HG03469 (cell line): ENCODE results near the gene GSN.

Source experiments
- ATAC-seq: cut with Tn5 transposase; IDR thresholded peaks from one replicate; pipeline ENCODE4 v1.9.1; 2021; ENCODE audit warnings: mild to moderate bottlenecking, moderate library complexity, moderate number of reproducible peaks; ENCODE audit not compliant: unreplicated experiment

GSN gene

DNA sequence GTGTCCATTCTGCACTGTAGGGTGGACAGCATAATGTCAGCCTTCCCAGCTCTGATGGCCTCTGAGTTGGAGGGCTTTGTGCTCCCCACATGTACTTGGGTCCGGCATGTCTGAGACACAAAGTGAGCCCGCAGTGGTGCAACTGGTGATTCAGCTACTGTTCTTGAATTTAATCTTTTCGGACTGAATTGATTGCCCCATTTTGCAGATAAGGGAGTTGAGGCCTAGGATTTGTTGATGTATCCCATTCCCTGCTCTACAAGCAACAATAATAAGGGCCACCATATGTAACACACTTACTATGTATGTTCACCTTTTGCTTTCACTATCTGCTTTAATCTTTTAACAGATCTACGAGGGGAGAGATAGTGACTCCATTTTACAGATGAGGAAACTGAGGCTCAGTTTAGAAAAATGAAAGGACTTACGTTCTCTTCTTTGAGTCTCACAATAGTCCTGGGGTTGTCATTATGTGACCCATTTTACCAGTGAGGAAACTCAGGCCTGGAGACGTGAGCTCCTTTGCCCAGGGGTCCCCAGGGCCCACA lies 4.5 kb downstream of the GSN start:
- ATAC-seq, result no peak

DNA sequence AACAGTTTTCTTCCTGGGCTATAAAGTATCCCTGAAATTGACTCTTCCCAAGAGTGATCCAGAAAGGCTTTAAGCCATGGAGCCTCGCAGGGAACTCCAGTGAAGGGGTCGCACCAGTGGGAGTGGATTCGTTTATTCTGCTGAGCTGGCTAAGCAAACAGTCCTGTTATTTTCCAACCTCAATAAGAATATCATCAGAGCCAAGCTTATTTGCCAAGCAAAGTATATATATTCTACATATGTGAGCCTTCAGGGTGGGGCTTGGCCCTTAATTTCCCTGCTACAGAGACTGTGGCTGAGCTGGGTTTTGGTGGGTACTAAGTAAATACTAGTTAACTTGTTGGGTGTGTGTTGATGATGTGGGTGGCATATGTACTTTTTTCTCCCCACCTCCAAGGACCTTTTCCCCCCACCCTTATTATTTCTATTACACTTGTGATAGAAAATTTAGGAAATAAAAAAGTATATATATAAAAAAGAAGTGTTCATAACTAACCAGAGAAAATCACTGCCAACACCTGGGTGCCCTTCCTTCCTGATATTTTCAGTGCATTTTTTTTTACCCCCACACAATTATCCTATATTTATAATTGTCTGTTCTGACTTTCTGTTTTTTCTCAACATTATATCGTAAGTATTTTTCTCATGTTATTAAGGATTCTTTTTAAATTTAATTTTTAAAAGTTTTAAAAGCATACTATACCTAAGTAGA lies 5.3 kb downstream of the GSN start:
- ATAC-seq, result no peak

DNA sequence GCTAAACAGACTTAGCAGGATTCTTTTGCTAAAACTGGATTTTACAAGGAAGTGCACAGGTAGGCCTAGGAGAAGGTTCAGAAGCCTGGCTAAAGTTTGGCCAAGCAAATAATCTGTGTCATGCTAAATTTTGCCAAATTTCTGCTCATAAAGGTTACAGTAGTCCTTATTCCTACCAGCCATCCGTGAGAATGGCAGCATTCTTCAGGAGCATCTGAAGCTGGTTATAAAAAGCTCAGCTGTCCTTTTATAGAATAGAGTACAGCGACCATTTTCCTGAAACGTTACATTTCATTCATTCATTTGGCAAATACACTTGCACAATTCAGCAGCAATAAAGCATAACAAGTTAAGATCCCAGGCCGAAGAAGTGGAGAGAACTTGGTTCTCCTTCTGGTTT lies 6.9 kb downstream of the GSN start:
- no peak for ATAC-seq

DNA sequence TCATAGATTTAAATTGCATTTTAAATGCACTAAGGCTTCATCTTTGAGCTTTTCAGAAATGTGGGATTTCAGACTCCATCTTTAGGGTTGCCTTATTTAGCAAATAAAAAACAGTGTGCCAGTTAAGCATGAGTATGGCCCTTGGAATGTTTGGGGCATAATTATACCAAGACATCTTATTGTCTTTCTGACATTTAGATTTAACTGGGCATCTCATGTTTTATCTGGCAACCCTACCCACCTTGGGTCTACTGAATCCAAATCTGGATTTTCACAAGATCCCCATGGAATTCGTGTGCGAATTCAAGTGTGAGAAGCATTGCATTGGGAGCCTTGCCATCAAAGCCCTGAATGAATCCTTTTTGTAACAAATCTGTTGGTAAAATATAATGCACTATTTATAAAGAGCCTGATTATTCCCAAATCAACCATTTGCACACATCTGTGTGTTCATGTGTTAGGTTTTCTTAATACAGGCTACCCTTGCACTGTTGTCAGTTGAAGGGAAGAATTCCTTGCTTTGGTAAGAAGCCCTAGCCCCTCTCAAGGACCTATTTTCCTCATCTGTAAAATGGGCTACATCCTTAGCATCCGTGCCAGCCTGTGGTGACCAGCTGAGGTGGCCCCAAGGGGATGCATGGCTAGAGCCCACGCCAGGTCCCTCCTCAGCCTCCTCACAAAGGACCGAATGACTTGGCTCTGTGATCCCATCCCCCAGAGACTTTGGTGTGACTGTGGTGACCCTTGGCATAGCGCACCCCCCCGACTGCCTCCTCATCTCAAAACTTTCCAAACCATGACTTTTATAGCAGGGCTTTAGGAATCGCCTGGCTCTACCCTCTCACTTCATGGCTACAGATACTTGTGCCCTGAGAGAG lies 8.1 kb downstream of the GSN start:
- no peak for ATAC-seq

DNA sequence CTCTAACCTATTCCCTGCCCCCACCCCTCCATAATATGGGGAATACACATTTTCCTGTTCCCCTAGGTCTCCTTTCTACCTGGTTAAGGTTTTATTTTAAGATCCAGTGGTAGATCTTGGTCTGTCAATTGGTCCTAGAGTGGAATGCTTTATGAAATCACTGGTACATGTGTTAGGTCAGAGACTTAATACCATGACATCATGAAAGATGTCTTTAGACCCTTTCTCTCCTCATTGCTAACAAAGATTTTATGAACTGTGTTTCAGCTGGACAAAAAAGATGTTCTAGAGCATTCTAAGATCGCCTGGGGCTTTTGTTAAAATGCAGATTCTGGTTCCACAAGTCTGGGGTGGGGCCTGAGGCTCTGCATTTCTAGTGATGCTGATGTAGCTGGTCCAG lies 9.1 kb downstream of the GSN start:
- no peak for ATAC-seq

DNA sequence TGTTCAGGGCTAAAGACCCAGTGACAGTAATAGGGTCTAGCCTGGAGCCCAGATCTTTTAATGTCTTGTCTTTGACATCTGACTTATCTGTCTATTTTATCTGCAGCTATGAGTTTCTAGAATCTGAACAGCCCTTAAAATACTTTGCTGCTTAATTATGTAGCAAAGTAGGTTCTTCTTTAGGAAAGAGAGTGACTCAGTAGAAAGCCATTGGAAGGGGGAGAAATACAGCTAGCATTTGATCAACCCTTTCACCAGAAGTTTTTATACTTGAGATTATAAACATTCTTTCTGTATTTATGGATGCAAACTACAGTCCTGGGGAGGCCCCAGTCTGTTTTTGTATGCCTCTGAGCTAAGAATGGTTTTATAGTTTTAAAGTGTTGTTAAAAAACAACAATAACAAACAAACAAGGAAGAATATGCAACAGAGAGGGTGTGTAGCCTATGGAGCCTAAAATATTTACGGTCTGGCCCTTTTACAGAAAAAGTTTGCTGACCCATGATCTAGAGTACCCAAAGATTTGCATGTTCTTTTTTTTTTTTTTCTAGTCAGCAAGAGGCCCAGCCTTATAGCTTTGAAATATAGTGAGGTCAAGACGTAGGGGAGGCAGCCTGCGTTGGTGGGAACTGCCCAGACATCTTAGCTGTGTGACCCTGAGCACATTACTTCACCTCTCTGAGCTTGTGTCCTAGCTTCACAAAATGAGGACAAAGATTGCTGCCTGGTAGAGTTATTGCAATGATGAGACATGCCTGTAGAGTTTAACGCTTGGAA lies 9.7 kb downstream of the GSN start:
- ATAC-seq, result no peak

DNA sequence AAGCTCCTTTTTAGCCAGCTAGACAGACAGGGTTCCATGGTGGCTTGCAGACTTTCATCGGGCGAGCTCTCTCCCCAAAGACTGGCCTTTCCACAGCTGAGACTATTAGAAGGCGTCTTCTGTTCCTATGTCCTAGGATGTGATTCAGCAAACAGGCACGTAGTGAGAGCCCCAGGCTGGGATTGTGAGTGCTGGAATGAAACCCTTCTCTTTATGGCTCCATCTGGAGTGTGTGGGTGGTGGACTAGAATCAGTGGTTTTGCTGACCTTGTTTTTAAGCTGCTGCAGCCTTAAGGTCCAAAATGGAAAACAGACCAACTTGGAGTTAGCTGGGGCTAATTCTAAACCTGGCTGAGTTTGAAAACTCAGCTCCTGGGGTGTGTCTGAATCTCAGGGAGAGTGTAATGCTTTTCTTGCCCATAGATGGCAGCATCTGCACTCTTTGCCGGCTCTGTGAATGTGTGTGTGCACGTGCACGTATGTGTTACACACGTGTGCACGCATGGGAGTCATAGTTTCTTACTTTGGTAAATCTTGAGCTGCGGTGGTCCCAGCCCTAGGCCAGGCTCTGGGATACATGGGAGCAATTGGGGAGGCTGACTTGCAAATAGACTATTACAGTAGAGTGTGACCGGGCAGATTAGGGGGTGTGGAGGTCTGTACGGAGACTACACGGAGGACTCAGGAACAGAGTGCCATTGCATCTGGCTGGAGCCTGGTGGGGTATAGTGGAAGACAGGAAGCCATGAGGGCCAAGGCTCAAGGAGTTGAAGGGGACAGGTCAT lies 10.7 kb downstream of the GSN start:
- no peak for ATAC-seq

DNA sequence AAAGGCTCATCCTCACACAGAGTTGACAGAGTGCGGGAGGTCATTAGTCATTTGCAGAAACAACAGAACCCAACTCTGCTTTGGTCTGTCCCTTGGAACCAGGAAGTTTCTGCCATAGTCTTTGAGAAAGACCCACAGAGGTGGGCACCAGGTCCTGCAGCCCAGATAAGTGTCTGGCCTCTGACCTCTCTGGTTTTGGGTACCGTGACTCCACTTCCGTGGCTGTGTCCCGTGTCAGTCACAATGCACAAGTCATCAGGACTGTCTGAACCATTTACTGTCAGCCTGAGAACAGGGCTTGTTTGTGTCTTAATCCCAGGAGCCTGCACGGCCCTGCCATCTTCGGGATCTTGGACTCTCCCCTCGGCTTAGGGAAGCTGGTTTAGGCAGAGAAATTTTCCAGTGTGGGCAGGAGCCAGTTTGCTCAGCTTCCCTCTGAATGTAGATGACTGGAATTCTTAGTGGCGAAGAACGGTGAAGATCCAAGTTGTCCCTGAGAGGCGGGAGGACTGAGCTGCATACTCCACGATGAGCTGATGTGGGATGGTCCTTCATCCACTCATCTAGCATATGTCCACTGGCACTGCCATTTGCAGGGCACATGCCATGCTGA lies 11.9 kb downstream of the GSN start:
- ATAC-seq, result no peak

DNA sequence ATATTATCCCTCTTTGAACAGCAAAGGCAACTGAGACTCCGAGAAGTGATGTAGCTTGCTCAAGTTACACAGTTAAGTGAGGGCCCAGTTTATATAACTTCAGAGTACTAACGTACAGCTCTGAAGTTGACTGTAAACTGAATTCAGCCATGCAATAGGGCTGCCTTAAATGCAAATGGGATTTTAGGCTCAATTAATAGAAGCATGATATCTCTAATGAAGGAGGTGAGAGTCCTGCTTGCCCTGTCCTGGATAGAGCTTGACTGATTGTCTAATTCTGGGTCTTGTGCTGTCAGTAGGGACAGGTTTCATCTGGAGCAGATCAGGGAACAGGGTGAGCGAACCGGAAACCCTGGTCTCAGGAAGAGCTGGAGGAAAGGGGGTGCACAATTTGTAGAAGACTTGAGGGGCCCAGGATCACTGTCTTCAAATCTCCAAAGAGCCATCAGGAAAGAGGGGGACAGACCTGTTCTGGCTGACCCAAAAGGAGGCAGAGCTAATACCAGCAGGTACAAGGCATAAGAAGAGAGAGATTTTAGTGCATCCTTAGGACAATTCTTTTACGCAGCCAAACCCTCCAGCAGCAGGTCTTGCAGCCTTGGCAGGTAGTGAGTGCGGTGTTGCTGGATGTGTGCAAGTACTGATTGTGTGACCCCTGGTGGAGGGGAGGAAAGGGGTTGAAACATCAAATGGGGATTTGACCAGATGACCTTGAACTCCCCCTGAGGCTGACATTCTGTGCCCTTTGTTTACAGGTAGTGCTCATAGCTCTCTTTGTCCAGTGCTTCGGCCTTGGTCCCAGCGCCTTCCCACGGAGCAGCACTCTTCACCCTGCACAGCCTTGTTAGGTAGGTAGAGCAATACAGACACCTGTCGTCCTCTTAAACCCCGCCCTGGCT lies 13.0 kb downstream of the GSN start:
- ATAC-seq, result no peak

DNA sequence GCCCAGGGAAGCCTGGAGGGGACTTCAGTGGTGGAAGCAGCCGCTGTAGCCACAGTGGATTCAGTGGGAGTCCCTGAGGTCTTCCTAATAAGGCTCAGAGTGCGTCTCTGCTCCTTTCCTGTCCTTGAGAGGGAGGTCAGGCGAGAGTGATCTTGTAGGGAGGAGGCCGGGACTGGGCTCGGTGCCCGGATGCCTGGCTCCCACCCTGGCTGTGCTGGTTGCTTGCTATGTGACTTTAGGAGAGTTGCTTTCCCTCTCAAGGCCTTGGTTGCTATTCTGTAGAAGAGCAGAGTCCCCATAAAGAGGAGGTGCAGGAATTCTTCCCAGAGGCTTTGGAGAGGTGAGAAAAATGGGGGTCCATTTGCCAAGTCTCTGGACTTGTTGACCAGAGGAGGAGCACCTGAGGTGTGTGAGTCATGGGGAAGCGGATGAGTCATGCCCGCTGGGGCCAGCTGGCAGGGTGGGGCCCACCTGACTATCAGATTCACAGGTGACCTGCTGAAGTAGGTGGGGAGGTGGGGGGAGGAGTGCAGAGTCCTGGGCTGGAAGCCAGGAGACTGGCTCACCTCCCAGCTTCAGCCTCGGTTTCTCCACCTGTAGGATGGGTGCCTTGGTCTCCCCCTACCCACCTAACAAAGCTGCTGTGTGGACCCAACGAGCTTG lies 13.8 kb downstream of the GSN start:
- ATAC-seq, result no peak

DNA sequence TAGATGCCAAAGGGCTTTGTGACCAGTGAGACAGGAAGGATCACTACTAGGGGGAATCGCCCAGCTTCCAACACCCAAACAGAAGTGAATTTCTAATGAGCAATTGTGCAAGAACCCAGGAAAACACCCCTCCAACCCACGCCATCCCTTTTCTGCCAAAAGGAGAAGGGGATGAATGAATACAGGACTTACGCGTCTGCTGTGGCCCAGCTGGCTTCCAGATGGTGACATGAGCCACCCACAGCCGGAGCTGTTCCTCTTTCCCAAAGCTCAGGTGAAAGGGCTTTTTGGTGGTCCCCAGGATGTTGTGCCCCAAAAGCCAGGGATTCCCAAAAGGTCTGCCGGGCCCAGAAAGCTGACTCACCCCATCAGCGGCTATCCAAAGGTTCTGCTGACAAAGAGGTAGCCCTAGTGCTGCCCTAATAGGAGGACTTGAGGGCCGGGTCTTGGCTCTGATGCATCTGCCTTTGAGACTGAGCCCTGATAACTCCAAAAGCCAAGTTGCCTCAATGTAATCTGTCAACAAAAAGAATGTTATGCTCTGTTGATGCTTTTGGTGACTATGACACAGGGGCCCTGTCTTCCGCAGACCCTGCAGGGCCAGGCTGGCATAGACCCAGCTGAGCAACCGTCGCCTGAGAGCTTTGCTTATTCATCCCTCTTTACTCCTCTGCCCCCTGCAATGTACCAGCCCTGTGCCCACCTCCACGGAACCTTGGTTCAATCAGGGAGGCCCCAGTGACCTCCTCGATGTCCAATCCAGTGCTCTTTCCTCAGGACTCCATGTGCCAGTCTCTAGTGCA lies 14.5 kb downstream of the GSN start:
- ATAC-seq, result no peak

DNA sequence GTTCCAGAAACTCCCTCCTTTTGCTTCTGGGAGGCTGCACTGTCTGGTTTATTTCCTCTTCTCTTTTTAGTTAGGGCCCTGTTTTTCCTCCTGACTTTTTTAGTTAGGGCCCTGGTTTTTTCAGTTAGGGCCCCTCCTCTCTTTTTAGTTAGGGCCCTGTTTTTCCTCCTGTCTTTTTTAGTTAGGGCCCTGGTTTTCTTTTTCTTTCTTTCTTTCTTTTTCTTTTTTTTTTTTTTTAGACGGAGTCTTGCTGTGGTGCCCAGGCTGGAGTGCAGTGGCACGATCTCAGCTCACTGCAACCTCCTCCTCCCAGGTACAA lies 15.1 kb downstream of the GSN start:
- no peak for ATAC-seq

DNA sequence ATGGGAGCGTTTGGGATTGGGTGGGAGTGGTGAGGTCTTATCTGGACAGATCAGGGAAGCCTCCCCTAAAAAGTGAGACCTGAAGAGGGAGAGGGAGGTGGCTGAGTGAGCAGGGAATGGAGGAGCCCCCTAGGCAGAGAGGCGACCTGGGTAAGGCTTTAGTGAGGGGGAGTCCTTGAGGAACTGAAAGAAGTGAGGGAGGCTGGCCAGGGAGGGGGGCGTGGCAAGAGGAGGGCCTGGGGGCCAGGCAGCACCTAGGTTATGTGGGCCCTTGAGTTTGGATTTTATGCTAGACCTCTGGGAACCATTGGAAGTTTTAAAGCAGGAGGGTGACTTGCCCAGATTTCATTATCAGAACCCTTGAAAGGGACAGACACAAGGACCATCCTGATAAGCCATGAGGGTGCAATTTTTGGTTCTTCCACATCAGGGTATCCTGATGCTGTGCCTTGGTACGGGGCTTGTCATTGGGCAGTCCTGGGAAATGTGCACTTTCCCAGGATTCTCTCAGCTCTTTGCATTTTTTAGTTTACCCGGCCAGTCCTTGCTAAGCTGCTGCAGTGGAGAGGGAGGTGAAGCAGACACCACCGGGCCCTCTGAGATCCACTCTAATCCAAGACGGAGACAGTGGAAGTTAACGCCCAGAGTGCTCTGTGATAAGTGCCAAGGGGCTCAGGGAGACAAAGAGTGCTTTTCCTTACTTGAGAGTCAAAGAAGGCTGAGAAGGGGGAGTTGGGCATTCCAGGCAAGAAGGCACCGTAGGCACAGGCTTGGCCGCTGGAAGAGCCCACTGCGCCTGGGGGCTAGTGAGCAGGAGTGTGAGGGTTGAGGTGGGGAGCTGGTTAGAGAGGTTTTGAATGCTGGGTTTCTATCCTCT lies 16.1 kb downstream of the GSN start:
- no peak for ATAC-seq

DNA sequence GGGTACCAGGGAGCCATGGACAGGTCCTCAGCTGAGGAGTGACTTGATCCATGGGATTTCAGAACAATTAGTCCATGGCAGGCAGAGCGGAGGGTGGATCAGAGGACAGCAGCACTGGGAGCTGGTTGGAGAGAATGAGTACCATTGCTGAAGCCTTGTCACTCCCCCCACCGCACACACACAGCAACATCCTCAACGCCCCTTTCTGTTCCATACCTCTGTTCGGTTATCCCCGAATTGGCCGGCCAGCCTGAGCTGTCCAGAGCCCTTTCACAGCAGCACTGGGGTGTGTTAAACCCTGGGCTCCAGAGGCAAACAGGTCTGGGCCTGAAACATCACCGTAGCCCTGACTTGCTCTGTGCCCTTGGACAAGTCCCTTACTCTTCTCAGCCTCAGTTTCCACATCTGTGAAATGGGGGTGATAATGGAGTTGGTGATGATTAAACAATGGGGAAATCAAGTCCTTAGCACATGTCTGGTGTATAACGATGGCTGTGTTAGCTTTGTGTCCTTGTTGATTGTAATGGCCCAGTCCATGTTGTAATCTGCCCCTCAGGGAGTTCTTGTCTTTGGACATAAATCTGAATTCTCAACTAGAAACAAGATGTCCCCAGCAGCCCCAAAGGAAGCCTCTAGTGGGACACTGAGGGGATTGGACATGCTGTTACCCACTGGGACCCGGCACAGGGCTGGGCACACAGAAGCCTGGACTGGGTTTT lies 16.9 kb downstream of the GSN start:
- no peak for ATAC-seq

DNA sequence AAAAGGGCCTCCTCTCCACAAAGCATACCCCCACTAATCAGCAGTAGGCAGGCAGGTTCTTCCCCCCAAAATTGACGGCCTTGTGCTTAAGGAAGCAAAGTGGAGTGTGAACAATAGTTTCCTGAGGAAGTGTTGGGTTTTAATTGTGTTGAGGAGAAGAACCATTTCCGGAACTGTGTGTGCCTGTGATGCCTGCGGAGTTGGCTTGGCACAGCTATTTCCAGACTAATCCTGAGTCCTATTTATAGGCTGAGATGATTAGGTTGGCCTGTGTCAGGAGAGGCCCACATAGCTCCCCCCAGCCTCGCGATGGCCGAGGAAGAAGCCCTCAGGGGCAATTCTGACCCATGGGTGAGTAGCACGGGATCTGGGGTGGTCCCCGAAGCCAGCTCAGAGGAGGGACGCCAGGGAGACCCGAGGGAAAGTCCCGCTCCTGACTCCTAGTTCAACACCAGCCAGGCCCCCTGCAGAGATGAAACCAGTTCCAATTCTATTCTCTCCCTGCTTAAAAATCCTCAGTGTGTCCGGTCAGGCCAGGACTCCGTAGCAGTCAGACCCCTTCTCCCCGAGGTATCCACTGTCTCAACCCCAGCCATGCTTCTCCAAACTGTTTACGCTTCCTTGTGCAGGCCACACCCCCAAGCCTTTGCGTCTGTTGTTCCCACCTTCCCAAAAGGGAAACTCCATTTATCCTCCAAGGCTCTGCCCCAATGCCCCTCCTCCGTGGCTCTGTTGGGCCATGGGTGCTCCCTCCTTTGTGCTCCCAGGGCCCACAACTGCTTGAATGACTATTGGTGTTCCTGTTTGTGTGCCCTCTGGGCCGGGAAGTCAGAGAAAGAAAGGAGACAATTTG lies 18.1 kb downstream of the GSN start:
- ATAC-seq, result no peak

DNA sequence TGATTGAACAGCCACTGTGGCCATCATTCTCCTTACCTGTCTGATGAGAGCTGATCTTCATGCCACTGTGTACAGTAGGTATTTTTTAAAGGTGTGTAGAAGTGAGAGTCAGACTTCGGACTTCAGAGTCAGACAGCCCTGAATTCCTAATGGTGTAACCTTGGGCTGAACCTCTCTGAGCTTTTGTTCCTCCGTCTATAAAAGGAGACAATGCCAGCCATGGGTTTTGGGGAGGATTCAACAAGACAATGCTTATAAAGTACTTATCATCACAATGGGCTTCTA lies 18.7 kb downstream of the GSN start:
- ATAC-seq, result no peak
